Embryonic facial prominence (tissue), 1 donor: Measurements from ENCODE around the gene KCP.
"Not testable (repeated sequence)": the region's sequence is repeated elsewhere in the genome, so short reads cannot be mapped to it uniquely, and the experiment has no call there.

Source experiments
- DNase-seq: peaks from one replicate; pipeline ENCODE4 v3.0.0-alpha.2; 2016; ENCODE audit errors: extremely low spot score

KCP gene

GRCh38 chr7:128921866-128922440, 11.4 kb upstream of the KCP start:
- no peak for DNase-seq

- DNase-seq, result no peak
Observed at GRCh38 chr7:128920913-128921582, 10.5 kb upstream of the KCP start.

- no peak for DNase-seq
Observed at GRCh38 chr7:128919881-128920799, 9.6 kb upstream of the KCP start.

- DNase-seq, result no peak
Observed at GRCh38 chr7:128919241-128919640, 8.7 kb upstream of the KCP start.

- DNase-seq, result no peak
Observed at GRCh38 chr7:128918016-128918665, 7.6 kb upstream of the KCP start.

GRCh38 chr7:128917122-128917521, 6.6 kb upstream of the KCP start:
- no peak for DNase-seq

- no peak for DNase-seq
Observed at GRCh38 chr7:128916643-128916915, 6.1 kb upstream of the KCP start.

- DNase-seq, result no peak
Observed at GRCh38 chr7:128915841-128916642, 5.5 kb upstream of the KCP start.

- DNase-seq, result no peak
Observed at GRCh38 chr7:128915271-128915819, 4.8 kb upstream of the KCP start.

- DNase-seq, result no peak
Observed at GRCh38 chr7:128914566-128915151, 4.2 kb upstream of the KCP start.

- no peak for DNase-seq
Observed at GRCh38 chr7:128913870-128914565, 3.5 kb upstream of the KCP start.

GRCh38 chr7:128912709-128913495, 2.4 kb upstream of the KCP start:
- DNase-seq, result not testable (repeated sequence)

- DNase-seq, result no peak
Observed at GRCh38 chr7:128912281-128912680, 1.8 kb upstream of the KCP start.

GRCh38 chr7:128911423-128912031, 1.0 kb upstream of the KCP start:
- DNase-seq, result no peak

GRCh38 chr7:128909625-128910568, 612 bp downstream of the KCP start:
- no peak for DNase-seq

- no peak for DNase-seq
Observed at GRCh38 chr7:128908750-128909624, 1.5 kb downstream of the KCP start.
